Astrocyte of the spinal cord (primary cell): ENCODE measurements around the gene SCYL1.

ENCODE experiments used
- DNase-seq: peaks from one replicate; pipeline ENCODE4 v3.0.0; 2011; ENCODE audit warnings: low read depth, low spot score
- H3K4me3 ChIP-seq: 2 replicates; pipeline ENCODE4 v1.5.1; 2011; ENCODE audit warnings: low read depth, mild to moderate bottlenecking, low read length, moderate library complexity
- in situ Hi-C: cut with HindIII; loops from 2 replicates; pipeline ENCODE4 v1.10.0; 2017; ENCODE audit warnings: low sequenced_read_pairs
- TF ChIP-seq, protein P1 (sequence below): IDR thresholded peaks from 2 replicates; pipeline ENCODE4 v1.5.1; 2012; ENCODE audit warnings: low read depth, mild to moderate bottlenecking, low read length, inconsistent platforms

The SCYL1 gene

DNA sequence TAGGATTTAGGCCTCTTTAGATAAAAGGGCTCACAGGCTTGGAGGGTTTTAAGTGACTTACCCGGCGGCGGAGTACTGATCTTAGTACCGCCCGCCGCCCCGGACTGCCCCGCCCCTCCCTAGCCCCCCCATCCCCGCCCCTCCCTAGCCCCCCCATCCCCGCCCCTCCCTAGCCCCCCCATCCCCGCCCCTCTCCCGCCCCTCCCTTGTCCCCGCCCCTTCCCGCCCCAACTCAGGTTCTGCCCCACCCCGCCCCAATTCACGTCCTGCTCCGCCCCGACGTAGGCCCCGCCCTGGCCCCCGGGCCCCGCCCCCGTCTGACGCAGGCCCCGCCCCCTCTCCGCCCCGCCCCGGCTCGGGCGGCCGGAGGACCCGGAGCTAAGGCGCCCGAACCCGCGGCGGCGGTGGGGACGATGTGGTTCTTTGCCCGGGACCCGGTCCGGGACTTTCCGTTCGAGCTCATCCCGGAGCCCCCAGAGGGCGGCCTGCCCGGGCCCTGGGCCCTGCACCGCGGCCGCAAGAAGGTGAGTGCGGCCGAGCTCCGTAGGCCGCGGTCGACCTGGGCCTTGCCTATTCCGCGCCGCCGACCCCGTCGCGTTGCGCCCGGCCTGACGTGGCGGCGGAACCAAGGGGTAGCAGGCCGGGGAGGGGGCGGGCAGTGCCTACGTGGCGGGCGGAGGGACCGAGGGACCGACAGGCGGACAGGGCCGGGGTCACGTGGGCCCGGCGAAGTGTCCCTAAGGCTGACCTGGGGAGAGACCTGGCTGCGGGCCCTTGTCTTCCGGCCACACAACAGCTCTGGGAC lies at the start of gene SCYL1:
SCYL1 (plus strand) TSS at position 343 of the 805 bp plus-strand sequence; CDS start at position 414, 71 bp downstream.
- in situ Hi-C loops = no loop called here
- H3K4me3 ChIP-seq = peak within 1 kb of the TSS; percentile 82
- peak; percentile 75 for DNase-seq
- TF ChIP-seq, protein P1, sequence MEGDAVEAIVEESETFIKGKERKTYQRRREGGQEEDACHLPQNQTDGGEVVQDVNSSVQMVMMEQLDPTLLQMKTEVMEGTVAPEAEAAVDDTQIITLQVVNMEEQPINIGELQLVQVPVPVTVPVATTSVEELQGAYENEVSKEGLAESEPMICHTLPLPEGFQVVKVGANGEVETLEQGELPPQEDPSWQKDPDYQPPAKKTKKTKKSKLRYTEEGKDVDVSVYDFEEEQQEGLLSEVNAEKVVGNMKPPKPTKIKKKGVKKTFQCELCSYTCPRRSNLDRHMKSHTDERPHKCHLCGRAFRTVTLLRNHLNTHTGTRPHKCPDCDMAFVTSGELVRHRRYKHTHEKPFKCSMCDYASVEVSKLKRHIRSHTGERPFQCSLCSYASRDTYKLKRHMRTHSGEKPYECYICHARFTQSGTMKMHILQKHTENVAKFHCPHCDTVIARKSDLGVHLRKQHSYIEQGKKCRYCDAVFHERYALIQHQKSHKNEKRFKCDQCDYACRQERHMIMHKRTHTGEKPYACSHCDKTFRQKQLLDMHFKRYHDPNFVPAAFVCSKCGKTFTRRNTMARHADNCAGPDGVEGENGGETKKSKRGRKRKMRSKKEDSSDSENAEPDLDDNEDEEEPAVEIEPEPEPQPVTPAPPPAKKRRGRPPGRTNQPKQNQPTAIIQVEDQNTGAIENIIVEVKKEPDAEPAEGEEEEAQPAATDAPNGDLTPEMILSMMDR = no peak

DNA sequence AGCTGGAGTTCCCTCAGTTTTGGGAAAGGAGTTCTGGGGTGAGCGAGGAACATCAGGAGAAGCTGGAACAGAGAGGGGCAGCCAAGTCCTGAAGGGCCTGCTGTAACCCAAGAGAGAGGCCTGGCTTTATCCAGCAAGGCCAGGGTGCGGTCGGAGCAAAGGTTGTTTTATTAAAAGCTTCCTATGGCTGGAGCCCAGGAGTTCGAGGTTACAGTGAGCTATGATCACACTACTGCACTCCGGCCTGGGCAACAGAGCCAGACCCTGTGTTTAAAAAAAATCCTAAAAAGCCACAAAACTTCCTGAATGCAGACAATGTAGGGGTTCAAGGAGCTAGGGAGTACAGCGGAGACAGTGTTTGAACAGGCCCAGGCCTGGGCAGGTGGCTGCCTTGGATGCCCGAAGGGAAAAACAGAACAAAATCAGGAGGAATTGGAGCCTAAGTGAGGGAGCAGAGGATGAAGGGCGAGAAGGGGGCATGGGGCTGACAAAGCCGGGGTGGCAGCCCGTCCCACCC lies 48.2 kb upstream of the SCYL1 start:
- peak overlapping the region; percentile 65 for H3K4me3 ChIP-seq
- TF ChIP-seq, protein P1 = no peak
- in situ Hi-C loops = no loop called here
- peak; percentile 38 for DNase-seq

DNA sequence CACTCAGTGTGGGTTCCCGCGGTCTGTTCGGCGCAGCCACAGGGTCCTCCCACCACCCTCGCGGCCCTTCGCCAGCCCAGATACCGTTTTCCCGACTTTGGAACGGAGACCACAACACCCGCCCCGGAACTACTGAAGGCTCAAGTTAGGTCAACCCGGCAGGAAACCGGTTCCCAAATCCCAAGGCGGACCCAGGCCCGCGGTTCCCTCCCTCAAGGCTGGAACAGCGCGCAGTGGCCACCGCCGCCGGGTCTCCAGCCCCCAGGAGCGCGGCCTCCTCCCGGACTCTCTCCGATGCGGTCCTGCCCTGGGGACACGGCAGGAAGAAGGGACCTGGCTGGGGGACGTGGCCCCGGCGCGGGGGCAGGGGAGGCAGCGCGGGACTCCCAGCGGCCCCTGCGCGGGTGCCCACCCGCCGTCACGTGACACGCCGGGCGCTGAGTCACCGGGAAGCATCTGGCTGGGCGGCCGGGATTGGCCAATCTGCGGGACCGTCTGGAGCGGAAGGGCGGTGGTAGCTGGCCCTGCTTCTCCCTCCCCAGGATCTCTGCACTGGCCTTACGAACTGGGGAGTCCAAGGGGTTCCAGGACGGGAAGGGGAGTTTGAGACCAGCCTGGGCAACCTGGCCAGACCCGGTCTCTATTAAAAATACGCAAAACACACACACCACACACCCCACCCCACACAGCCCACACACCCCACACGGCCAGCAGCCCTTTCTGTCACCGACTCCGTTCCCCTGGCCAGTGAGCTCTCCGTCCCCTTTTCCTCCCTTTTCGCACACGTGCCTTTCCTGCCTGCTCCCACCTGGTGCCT lies 47.5 kb upstream of the SCYL1 start:
- in situ Hi-C loops = no loop called here
- DNase-seq = peak; percentile 96
- TF ChIP-seq, protein P1 = no peak
- H3K4me3 ChIP-seq = peak overlapping the region; percentile 65

DNA sequence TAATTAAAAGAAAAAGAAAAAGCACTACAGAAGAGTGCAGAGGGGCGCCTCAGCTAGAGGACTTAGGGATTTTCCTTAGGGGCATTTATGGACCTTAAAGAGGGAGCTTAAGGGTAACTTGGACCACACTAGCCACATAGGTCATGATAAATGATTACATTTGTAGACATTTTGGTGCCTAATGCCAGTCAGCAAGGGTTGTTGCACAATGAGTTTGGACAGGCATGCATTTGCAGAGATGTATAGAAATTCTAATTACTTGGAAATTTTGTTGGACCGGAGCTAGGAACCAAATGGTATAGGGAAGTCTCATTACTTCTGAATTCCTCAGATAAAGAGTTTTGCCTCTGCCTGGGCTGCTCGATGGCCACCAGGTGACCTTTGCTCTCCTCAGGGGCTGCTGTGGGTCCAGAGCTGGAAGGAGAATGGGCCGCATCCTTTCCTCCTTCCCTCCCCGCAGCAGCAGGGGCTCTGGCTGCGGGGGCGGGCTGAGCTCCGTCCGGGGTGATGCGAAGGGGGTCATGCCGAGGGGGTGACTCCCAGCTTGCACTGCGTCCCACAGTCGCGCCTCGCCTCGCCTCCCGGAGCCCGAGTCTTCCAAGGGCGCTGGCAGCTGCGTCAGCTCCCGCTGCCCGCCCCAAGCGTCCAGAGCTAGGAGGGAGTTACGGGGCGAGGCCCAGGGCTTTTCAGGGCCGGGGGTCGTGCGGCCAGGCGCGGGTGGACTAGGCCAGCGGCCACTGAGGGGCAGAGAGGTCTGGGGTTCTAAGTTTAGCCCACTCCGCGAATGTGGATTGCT lies 46.3 kb upstream of the SCYL1 start:
- in situ Hi-C loops = no loop called here
- TF ChIP-seq, protein P1 = no peak
- H3K4me3 ChIP-seq = peak overlapping the region; percentile 2
- peak; percentile 61 for DNase-seq

DNA sequence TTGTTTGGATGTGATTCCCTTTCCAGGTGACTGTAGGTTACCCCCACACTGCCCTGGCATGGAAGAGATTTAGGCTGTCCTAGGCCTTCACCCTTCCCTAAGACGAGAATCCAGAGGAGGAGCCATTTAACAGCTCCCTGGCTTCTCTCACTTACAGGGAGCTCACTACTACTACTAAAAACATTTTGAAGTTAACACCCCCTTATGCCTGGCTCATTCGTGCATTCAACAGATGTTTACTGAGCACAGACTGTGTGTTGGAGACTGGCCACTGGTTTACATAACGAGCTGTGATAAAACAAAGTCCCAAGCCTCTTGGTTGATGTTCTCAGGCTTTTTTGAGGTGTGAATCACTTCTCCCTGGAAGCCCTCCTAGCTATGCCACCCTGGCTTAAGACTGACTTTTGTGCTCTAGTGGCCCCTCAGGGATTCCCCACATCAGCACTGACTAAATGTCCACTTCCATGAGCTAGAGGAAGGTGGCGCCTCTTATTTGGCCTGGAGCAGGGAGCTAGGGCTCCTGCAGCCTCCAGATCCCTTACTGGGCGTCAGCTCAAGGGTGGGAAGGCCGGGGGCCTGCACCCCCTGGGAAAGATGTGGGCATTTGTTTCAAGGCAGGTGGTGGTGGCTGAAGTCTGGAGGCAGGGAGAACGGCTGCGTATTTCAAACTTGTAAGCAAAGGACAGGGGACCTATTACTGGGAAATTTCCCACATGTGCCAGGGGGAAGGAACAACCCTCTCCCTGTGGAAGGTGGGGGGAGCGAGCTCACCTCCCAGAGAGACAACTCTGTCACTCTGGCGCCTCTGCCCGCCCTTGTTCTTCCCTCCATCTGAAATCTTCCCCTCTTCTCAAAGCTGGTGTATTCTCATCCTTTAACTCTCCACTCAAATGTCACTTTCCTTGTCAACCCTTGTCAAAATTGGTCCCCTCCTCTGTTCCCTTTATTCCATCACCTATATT lies 45.4 kb upstream of the SCYL1 start:
- peak; percentile 84 for DNase-seq
- peak overlapping the region; percentile 0 for H3K4me3 ChIP-seq
- in situ Hi-C loops = no loop called here
- TF ChIP-seq, protein P1 = peak; percentile 65
